MG63 (cell line): ENCODE data around the gene ZBTB4. TPM values are rescaled to one million over a fixed set of nuclear protein-coding genes. Genes with fewer than 3 reads are reported as not detected.

Experiments used
- DNase-seq: peaks from one replicate; pipeline ENCODE4 v3.0.0-alpha.2; 2020
- H3K27me3 ChIP-seq: fragments of 250-450 bp; sonication (Bioruptor Pico); 2 replicates; pipeline ENCODE4 v1.5.1; 2020; ENCODE audit warnings: mild to moderate bottlenecking, moderate library complexity
- H3K36me3 ChIP-seq: fragments of 250-450 bp; sonication (Bioruptor Pico); 2 replicates; pipeline ENCODE4 v1.5.1; 2020; ENCODE audit warnings: mild to moderate bottlenecking, moderate library complexity
- H3K4me3 ChIP-seq: fragments of 250-450 bp; sonication (Bioruptor Pico); 2 replicates; pipeline ENCODE4 v1.5.1; 2020; ENCODE audit warnings: mild to moderate bottlenecking, moderate library complexity
- H3K9me3 ChIP-seq: fragments of 250-450 bp; sonication (Bioruptor Pico); 2 replicates; pipeline ENCODE4 v1.5.1; 2020; ENCODE audit warnings: mild to moderate bottlenecking, moderate library complexity
- total RNA-seq: library from RNA; depleted of rRNA; stranded (reverse); fragments of >200 nt; shearing (Covaris generic); gene quantifications from 2 replicates; pipeline ENCODE4 v1.2.3, GENCODE V29; 2014; ENCODE audit warnings: low replicate concordance

The ZBTB4 gene
- total RNA-seq, 1 experiment from 2014 or later: 6.0 TPM

DNA sequence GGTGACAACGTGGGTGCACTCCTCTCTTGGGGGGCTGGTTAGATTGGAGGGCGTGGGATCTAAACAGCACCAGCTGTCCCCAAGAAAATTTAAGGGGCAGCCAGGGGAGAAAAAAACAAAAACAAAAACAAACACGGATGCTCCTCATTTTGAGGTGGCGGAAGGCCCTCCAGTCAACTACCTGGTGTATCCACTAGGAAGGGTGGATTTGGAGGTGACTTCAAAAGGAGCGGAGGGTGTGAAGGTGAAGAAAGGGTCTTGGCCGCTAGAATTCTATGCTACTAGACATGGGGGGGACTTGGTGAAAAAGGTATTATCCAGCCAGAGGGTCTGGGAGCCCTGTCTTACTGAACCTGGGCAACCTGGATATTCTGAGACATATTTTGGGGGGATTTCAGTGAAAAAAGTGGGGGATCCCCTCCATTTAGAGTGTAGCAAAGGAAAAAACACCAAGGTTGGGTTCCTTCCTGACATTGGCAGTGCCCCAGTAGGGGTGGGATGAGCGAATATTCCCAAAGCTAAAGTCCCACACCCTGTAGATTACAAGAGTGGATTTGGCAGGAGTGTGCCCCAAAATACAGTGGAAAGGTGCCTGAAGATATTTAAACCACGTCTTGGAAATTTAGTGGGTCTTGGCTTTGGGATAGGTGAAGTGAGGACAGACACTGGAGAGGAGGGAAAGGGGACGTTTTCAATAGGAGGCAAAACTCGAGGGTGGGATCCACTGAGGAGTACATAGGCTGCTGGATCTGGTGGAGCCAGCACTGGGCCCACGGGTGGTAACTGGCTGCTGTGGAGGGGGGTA is 40.6 kb downstream of the ZBTB4 start:
- no peaks in the 10 kb centered on the region for H3K36me3 ChIP-seq
- DNase-seq: no peak
- no peaks in the 10 kb centered on the region for H3K9me3 ChIP-seq
- no peaks in the 10 kb centered on the region; the same call in 1 of the 2 replicates for H3K27me3 ChIP-seq
- no peak overlapping the region for H3K4me3 ChIP-seq

DNA sequence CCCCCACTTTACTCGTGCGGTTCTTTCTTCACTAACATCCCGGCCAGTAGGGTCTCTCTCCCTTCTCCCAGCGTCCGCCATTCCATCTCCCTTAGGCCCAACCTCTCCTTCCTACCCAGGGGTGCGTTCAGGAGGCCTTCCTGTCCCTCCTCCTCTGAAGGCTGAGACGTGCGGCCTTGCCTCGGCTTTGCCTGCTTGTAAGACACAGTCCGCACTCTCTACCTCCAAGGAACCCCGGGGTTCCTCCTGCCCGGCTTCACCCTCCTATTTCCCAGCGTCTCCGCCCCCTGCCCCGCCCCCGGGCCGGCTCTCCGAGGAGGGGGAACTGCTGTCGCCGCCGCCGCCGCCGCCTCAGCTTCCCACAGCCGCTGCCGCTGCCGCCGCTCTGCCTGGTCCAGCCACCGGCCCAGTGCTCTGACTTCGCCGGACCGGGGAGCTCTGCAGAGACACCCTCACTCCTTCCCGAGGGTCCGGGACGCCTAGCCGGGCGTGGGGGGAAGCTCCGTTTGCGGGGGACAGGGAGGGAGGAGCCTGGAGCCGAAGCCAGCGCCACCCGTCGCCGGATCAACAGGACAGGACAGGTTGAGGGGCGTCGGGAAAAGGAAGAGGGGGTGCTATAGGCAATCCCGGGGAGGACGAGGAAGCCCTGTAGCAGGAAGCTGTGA is 41.3 kb downstream of the ZBTB4 start:
- Histone ChIP-seq H3K27me3 (no peaks in the 10 kb centered on the region; the same call in 1 of the 2 replicates), H3K36me3 (no peaks in the 10 kb centered on the region), H3K9me3 (no peaks in the 10 kb centered on the region), H3K4me3 (no peak overlapping the region)
- no peak for DNase-seq

DNA sequence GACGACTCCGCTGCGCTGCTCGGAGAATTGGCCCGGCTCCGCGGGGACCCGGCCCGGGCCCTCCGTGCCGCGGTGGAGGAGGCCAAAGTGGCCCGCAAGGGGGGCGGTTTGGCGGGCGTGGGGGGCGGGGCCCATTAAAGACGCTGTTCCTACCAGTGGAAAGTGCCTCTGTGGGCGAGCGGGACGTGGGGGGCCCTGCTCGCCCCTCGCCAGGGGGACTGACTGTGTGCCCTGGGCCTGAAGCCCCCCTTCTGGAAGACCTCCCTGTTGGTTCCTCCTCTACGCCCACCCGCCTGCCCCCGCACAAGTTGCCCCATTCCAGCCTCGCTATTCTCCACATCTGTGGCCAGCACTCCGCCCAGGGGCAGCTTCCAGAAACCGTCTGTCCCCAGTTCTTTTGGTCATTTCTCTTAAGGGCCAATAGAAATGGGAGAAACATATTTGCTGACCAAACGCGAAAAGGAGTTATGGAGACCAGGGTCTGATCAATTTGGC is 42.0 kb downstream of the ZBTB4 start:
- Histone ChIP-seq H3K36me3 (no peaks in the 10 kb centered on the region), H3K9me3 (no peaks in the 10 kb centered on the region), H3K27me3 (no peaks in the 10 kb centered on the region; the same call in 1 of the 2 replicates), H3K4me3 (no peak overlapping the region)
- DNase-seq: no peak

GRCh38 chr17:7436556-7437368 is 42.7 kb downstream of the ZBTB4 start:
- no peaks in the 10 kb centered on the region; the same call in 1 of the 2 replicates for H3K27me3 ChIP-seq
- DNase-seq: peak; percentile 70
- H3K4me3 ChIP-seq: peak overlapping the region; percentile 20; the same call in 1 of the 2 replicates
- no peaks in the 10 kb centered on the region for H3K9me3 ChIP-seq
- H3K36me3 ChIP-seq: no peaks in the 10 kb centered on the region

GRCh38 chr17:7435676-7436555 is 43.5 kb downstream of the ZBTB4 start:
- DNase-seq: no peak
- 0 out of 2 replicates have a peak overlapping the region, but pooled peaks have one; percentile 6 for H3K4me3 ChIP-seq
- no peaks in the 10 kb centered on the region for H3K36me3 ChIP-seq
- no peaks in the 10 kb centered on the region; the same call in 1 of the 2 replicates for H3K27me3 ChIP-seq
- no peaks in the 10 kb centered on the region for H3K9me3 ChIP-seq

- Histone ChIP-seq H3K4me3 (no peak overlapping the region), H3K9me3 (no peaks in the 10 kb centered on the region), H3K36me3 (no peaks in the 10 kb centered on the region), H3K27me3 (no peaks in the 10 kb centered on the region)
- DNase-seq: no peak
Measured at GRCh38 chr17:7432296-7432695, 47.1 kb downstream of the ZBTB4 start.

- no peak for DNase-seq
Measured at GRCh38 chr17:7431231-7431630, 48.2 kb downstream of the ZBTB4 start.

GRCh38 chr17:7429722-7430121 is 49.7 kb downstream of the ZBTB4 start:
- no peaks in the 10 kb centered on the region for H3K36me3 ChIP-seq
- H3K9me3 ChIP-seq: no peaks in the 10 kb centered on the region
- no peak overlapping the region for H3K4me3 ChIP-seq
- no peak for DNase-seq
- no peaks in the 10 kb centered on the region for H3K27me3 ChIP-seq

More at GRCh38 chr17:7431231-7431630, 48.2 kb downstream of the ZBTB4 start:
- Histone ChIP-seq H3K27me3 (no peaks in the 10 kb centered on the region), H3K36me3 (no peaks in the 10 kb centered on the region), H3K4me3 (no peak overlapping the region), H3K9me3 (no peaks in the 10 kb centered on the region)

- H3K36me3 ChIP-seq: no peaks in the 10 kb centered on the region
- H3K4me3 ChIP-seq: no peak within 1 kb of the TSS
- DNase-seq: no peak
- no peaks in the 10 kb centered on the region for H3K9me3 ChIP-seq
- H3K27me3 ChIP-seq: no peaks in the 10 kb centered on the region
Measured at GRCh38 chr17:7428557-7428956, 50.9 kb downstream of the ZBTB4 start, which contains the start of gene SPEM3. Gene SPEM3, plus strand, starts transcription at chr17:7428857. Its CDS starts 46 bp downstream, at chr17:7428903.

- no peak for DNase-seq
- Histone ChIP-seq H3K36me3 (no peaks in the 10 kb centered on the region), H3K27me3 (no peaks in the 10 kb centered on the region)
Measured at GRCh38 chr17:7427549-7427948, 51.9 kb downstream of the ZBTB4 start.

DNA sequence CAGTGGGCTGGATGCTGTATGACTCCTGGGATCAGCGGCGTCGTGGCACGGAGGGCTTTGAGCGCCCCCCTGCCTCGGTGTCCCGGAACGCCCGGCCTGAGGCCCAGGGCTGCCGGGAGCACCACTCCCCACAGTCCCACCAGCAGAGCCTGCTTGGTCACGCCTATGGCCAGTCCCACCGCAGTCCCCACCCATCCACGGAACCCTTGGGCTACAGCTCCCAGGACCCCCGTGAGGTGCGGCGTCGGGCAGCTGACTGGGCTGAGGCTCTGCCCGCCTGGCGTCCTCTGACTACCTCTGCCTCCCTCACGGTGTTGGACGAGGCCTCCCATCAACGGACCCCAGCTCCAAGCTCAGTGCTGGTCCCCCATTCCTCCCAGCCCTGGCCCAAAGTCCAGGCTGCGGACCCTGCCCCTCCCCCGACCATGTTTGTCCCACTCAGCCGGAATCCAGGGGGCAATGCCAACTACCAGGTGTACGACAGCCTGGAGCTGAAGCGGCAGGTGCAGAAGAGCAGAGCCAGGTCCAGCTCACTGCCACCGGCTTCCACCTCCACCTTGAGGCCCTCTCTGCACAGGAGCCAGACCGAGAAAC is 52.4 kb downstream of the ZBTB4 start:
- no peak overlapping the region for H3K4me3 ChIP-seq
- H3K9me3 ChIP-seq: no peaks in the 10 kb centered on the region
- no peaks in the 10 kb centered on the region for H3K27me3 ChIP-seq
- DNase-seq: no peak
- no peaks in the 10 kb centered on the region for H3K36me3 ChIP-seq

More at GRCh38 chr17:7427549-7427948, 51.9 kb downstream of the ZBTB4 start:
- Histone ChIP-seq H3K4me3 (no peak overlapping the region), H3K9me3 (no peaks in the 10 kb centered on the region)

GRCh38 chr17:7426203-7426863 is 53.1 kb downstream of the ZBTB4 start:
- H3K27me3 ChIP-seq: no peaks in the 10 kb centered on the region

DNA sequence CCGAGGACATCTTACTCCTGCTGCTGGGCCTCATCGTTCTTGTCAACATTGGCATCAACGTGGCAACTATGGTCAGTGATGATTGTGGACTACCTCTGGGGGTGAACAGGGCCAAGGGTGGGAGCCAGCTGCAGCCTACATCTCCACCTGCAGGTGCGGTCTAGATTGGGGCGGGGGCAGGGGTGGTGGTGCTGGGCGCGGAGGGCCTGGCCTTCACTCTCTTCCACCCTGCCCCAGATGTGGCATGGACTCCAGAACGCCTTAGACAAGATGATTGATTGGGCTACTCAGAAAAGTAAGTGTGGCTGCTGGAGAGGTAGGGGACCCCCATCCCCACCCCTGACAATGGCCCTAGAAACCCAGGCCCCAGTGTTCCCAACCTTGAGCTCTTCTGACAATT is 53.7 kb downstream of the ZBTB4 start:
- no peak for DNase-seq
- no peaks in the 10 kb centered on the region for H3K9me3 ChIP-seq
- no peaks in the 10 kb centered on the region for H3K36me3 ChIP-seq
- H3K4me3 ChIP-seq: no peak overlapping the region
- H3K27me3 ChIP-seq: no peaks in the 10 kb centered on the region

More at GRCh38 chr17:7426203-7426863, 53.1 kb downstream of the ZBTB4 start:
- Histone ChIP-seq H3K36me3 (no peaks in the 10 kb centered on the region), H3K9me3 (no peaks in the 10 kb centered on the region), H3K4me3 (no peak overlapping the region)
- no peak for DNase-seq

- Histone ChIP-seq H3K36me3 (no peaks in the 10 kb centered on the region), H3K4me3 (no peak within 1 kb of the TSS), H3K9me3 (no peaks in the 10 kb centered on the region), H3K27me3 (no peaks in the 10 kb centered on the region)
- DNase-seq: no peak
Measured at GRCh38 chr17:7425316-7425715, 54.1 kb downstream of the ZBTB4 start, which contains the start of gene SPEM2. Gene SPEM2, plus strand, starts transcription at chr17:7425616. Its CDS starts 73 bp downstream, at chr17:7425689.

GRCh38 chr17:7423679-7424078 is 55.8 kb downstream of the ZBTB4 start:
- no peaks in the 10 kb centered on the region for H3K27me3 ChIP-seq
- no peak overlapping the region for H3K4me3 ChIP-seq
- DNase-seq: no peak
- no peaks in the 10 kb centered on the region for H3K9me3 ChIP-seq
- no peaks in the 10 kb centered on the region for H3K36me3 ChIP-seq
